ENCODE measurements around the gene RNF43.
A peak's percentile ranks its signal among the peaks of the same experiment; 100 is the strongest.

RNF43 gene

GRCh38 chr17:58417300-58418092 is at the start of gene RNF43:
Gene RNF43, minus strand, starts transcription at chr17:58417534. Its CDS starts 1,957 bp downstream, at chr17:58415577.
- no peaks in the 10 kb centered on the region for H3K4me1 ChIP-seq (ENCODE audit: insufficient read depth, insufficient read length)
- peak; percentile 95 for DNase-seq (ENCODE audit: low read depth, low spot score)
- H3K9ac ChIP-seq (ENCODE audit: insufficient read length, low read depth): peak within 1 kb of the TSS; percentile 61
- no peaks in the 10 kb centered on the region for H3K36me3 ChIP-seq (ENCODE audit: insufficient read depth, insufficient read length, low read length)
- peak within 1 kb of the TSS; percentile 54 for H3K4me3 ChIP-seq (ENCODE audit: insufficient read length, low read depth)
- no peak for TF ChIP-seq YY1 (IDR thresholded peaks at IDR 0.05; ENCODE audit: insufficient read depth, insufficient read length)
- TF ChIP-seq ZNF274 (IDR thresholded peaks at IDR 0.05; ENCODE audit: low read depth, low read length): no peak
- TF ChIP-seq SUZ12 (IDR thresholded peaks at IDR 0.05; ENCODE audit: extremely low read depth, insufficient read depth, insufficient read length): no peak
- H3K27me3 ChIP-seq (ENCODE audit: insufficient read depth, insufficient read length): no peaks in the 10 kb centered on the region
- no peaks in the 10 kb centered on the region for H3K9me3 ChIP-seq (ENCODE audit: insufficient read depth, low read length)

GRCh38 chr17:58455491-58455890 is 38.2 kb upstream of the RNF43 start:
- Histone ChIP-seq H3K9ac (ENCODE audit: insufficient read length, low read depth) (no peak overlapping the region), H3K4me1 (ENCODE audit: insufficient read depth, insufficient read length) (no peaks in the 10 kb centered on the region), H3K9me3 (ENCODE audit: insufficient read depth, low read length) (no peaks in the 10 kb centered on the region), H3K27me3 (ENCODE audit: insufficient read depth, insufficient read length) (no peaks in the 10 kb centered on the region), H3K36me3 (ENCODE audit: insufficient read depth, insufficient read length, low read length) (no peaks in the 10 kb centered on the region), H3K4me3 (ENCODE audit: insufficient read length, low read depth) (no peak overlapping the region)
- no peak for TF ChIP-seq YY1 (IDR thresholded peaks at IDR 0.05; ENCODE audit: insufficient read depth, insufficient read length)
- TF ChIP-seq SUZ12 (IDR thresholded peaks at IDR 0.05; ENCODE audit: extremely low read depth, insufficient read depth, insufficient read length): no peak
- no peak for TF ChIP-seq ZNF274 (IDR thresholded peaks at IDR 0.05; ENCODE audit: low read depth, low read length)
- DNase-seq (ENCODE audit: low read depth, low spot score): no peak

GRCh38 chr17:58452738-58453137 is 35.4 kb upstream of the RNF43 start:
- no peak overlapping the region for H3K9ac ChIP-seq (ENCODE audit: insufficient read length, low read depth)
- TF ChIP-seq ZNF274 (IDR thresholded peaks at IDR 0.05; ENCODE audit: low read depth, low read length) (no peak), SUZ12 (IDR thresholded peaks at IDR 0.05; ENCODE audit: extremely low read depth, insufficient read depth, insufficient read length) (no peak), YY1 (IDR thresholded peaks at IDR 0.05; ENCODE audit: insufficient read depth, insufficient read length) (no peak)
- no peaks in the 10 kb centered on the region for H3K36me3 ChIP-seq (ENCODE audit: insufficient read depth, insufficient read length, low read length)
- no peaks in the 10 kb centered on the region for H3K9me3 ChIP-seq (ENCODE audit: insufficient read depth, low read length)
- no peaks in the 10 kb centered on the region for H3K27me3 ChIP-seq (ENCODE audit: insufficient read depth, insufficient read length)
- H3K4me3 ChIP-seq (ENCODE audit: insufficient read length, low read depth): no peak overlapping the region
- DNase-seq (ENCODE audit: low read depth, low spot score): no peak
- H3K4me1 ChIP-seq (ENCODE audit: insufficient read depth, insufficient read length): no peaks in the 10 kb centered on the region

GRCh38 chr17:58447039-58447975 is 30.0 kb upstream of the RNF43 start:
- Histone ChIP-seq H3K9me3 (ENCODE audit: insufficient read depth, low read length) (no peaks in the 10 kb centered on the region), H3K4me3 (ENCODE audit: insufficient read length, low read depth) (no peak overlapping the region), H3K4me1 (ENCODE audit: insufficient read depth, insufficient read length) (peaks cover 8% of the 10 kb centered on the region), H3K9ac (ENCODE audit: insufficient read length, low read depth) (no peak overlapping the region), H3K27me3 (ENCODE audit: insufficient read depth, insufficient read length) (no peaks in the 10 kb centered on the region), H3K36me3 (ENCODE audit: insufficient read depth, insufficient read length, low read length) (no peaks in the 10 kb centered on the region)
- no peak for TF ChIP-seq SUZ12 (IDR thresholded peaks at IDR 0.05; ENCODE audit: extremely low read depth, insufficient read depth, insufficient read length)
- no peak for TF ChIP-seq ZNF274 (IDR thresholded peaks at IDR 0.05; ENCODE audit: low read depth, low read length)
- TF ChIP-seq YY1 (IDR thresholded peaks at IDR 0.05; ENCODE audit: insufficient read depth, insufficient read length): no peak
- peak; percentile 89 for DNase-seq (ENCODE audit: low read depth, low spot score)

- Histone ChIP-seq H3K36me3 (ENCODE audit: insufficient read depth, insufficient read length, low read length) (no peaks in the 10 kb centered on the region), H3K9ac (ENCODE audit: insufficient read length, low read depth) (peak overlapping the region; percentile 62), H3K4me1 (ENCODE audit: insufficient read depth, insufficient read length) (peaks cover 8% of the 10 kb centered on the region), H3K27me3 (ENCODE audit: insufficient read depth, insufficient read length) (no peaks in the 10 kb centered on the region), H3K9me3 (ENCODE audit: insufficient read depth, low read length) (no peaks in the 10 kb centered on the region), H3K4me3 (ENCODE audit: insufficient read length, low read depth) (no peak overlapping the region)
- peak; percentile 25 for DNase-seq (ENCODE audit: low read depth, low spot score)
- TF ChIP-seq ZNF274 (IDR thresholded peaks at IDR 0.05; ENCODE audit: low read depth, low read length): no peak
- no peak for TF ChIP-seq SUZ12 (IDR thresholded peaks at IDR 0.05; ENCODE audit: extremely low read depth, insufficient read depth, insufficient read length)
- no peak for TF ChIP-seq YY1 (IDR thresholded peaks at IDR 0.05; ENCODE audit: insufficient read depth, insufficient read length)
Measured at GRCh38 chr17:58446086-58446485, 28.8 kb upstream of the RNF43 start.

GRCh38 chr17:58436805-58437239 is 19.5 kb upstream of the RNF43 start:
- Histone ChIP-seq H3K36me3 (ENCODE audit: insufficient read depth, insufficient read length, low read length) (no peaks in the 10 kb centered on the region), H3K27me3 (ENCODE audit: insufficient read depth, insufficient read length) (no peaks in the 10 kb centered on the region), H3K9ac (ENCODE audit: insufficient read length, low read depth) (no peak overlapping the region), H3K4me3 (ENCODE audit: insufficient read length, low read depth) (no peak overlapping the region), H3K9me3 (ENCODE audit: insufficient read depth, low read length) (no peaks in the 10 kb centered on the region), H3K4me1 (ENCODE audit: insufficient read depth, insufficient read length) (no peaks in the 10 kb centered on the region)
- no peak for TF ChIP-seq ZNF274 (IDR thresholded peaks at IDR 0.05; ENCODE audit: low read depth, low read length)
- TF ChIP-seq YY1 (IDR thresholded peaks at IDR 0.05; ENCODE audit: insufficient read depth, insufficient read length): no peak
- TF ChIP-seq SUZ12 (IDR thresholded peaks at IDR 0.05; ENCODE audit: extremely low read depth, insufficient read depth, insufficient read length): no peak
- no peak for DNase-seq (ENCODE audit: low read depth, low spot score)

- no peaks in the 10 kb centered on the region for H3K4me1 ChIP-seq (ENCODE audit: insufficient read depth, insufficient read length)
- no peaks in the 10 kb centered on the region for H3K27me3 ChIP-seq (ENCODE audit: insufficient read depth, insufficient read length)
- no peaks in the 10 kb centered on the region for H3K36me3 ChIP-seq (ENCODE audit: insufficient read depth, insufficient read length, low read length)
- no peak for DNase-seq (ENCODE audit: low read depth, low spot score)
- H3K9ac ChIP-seq (ENCODE audit: insufficient read length, low read depth): no peak overlapping the region
- TF ChIP-seq ZNF274 (IDR thresholded peaks at IDR 0.05; ENCODE audit: low read depth, low read length) (no peak), YY1 (IDR thresholded peaks at IDR 0.05; ENCODE audit: insufficient read depth, insufficient read length) (no peak), SUZ12 (IDR thresholded peaks at IDR 0.05; ENCODE audit: extremely low read depth, insufficient read depth, insufficient read length) (no peak)
- no peaks in the 10 kb centered on the region for H3K9me3 ChIP-seq (ENCODE audit: insufficient read depth, low read length)
- no peak overlapping the region for H3K4me3 ChIP-seq (ENCODE audit: insufficient read length, low read depth)
Measured at GRCh38 chr17:58436245-58436644, 18.9 kb upstream of the RNF43 start.
